Hepatic stellate cell (primary cell): ENCODE measurements around the gene FHIT.

Experiments used
- DNase-seq: peaks from one replicate; pipeline ENCODE4 v3.0.0; 2011; ENCODE audit warnings: low spot score

FHIT gene

DNA sequence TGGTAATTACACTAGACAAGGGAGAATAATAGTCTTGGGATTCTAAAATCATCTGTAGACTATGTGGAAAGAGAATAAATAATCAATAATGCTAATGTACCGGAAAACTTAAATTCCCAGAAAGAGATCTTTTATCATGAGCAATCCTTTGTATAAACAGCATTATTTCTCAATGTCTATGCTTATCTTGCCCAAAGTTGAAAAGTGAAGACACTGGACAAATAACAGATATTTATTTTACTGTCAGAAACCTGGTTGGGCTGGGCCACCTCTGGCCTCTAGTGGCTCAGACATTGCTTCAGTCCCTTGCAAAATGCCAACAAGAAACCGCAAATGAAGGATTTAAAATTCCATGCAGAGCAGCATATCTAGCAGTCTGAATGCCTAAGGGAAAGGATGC, 409.9 kb downstream of the FHIT start:
- DNase-seq: peak; percentile 6

DNA sequence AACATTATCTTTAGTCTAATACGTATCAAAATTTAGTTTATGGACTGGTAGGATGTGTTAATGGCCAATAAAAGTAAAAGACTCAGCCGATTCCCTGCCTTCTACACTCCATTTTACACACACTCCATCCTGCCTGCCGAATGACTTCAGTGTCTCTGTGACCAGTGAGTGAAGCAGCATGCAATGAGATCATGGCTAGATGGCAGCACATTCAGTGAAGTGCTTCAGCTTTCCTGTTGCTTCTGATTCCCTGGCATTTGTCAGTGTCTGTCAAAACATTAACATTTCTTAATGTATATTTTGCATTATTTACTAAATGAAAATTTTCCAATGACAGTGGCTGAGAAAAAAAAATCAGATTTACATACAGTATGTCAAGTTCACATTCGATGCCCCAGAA, 412.0 kb downstream of the FHIT start:
- DNase-seq: peak; percentile 1

DNA sequence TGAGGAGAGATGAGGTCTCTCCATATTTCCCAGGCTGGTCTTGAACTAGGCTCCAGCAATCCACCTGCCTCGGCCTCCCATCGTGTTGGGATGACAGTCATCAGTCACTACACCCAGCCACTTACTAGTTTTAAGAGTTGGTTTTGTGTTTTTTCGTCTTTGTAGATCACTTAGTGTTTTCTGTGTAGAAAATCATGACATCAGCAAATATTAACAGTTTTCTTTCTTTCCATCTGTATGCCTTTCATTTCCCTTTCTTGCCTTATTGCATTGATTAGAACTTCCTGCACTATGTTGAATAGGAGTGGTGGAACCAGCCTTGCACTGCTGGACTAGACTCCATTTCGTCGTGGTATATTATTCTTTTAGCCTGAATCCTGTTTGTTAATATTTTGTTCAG, 415.5 kb downstream of the FHIT start:
- no peak for DNase-seq

DNA sequence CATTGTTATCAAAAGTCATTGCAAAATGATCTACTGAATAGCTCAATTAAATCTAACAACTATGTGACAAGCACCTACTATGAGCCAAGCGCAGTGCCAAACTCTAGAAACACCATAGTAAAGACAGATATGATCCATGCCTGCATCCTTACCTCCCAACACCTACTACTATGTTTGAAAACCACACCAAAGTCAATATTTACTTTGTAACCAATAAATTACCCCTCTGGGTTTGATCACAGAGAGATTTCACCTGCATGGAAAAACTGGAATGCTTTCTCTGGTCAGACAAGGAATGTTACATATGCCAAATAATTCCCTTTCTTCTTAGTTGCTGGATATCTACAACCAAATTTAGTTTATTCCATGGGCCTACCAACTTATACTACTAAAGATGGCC, 422.2 kb downstream of the FHIT start:
- no peak for DNase-seq

DNA sequence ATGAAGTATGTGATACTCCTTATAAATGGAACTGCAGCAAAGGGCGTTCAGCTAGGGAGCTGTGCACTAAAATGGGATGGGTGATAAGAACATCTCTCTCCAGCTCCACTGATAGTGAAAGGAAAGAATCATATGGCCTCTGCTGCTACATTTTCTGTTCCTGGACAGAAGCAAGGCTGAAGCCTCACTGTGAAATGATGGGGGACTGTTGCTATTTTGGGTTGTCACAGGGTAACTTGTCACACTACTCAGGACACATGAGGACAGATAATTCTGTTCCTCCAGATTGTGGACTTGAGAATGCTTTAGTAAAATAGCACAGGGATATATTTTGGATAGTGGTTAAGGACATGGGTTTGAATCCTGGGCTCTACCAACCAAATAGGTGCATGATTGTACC, 423.6 kb downstream of the FHIT start:
- DNase-seq: no peak

DNA sequence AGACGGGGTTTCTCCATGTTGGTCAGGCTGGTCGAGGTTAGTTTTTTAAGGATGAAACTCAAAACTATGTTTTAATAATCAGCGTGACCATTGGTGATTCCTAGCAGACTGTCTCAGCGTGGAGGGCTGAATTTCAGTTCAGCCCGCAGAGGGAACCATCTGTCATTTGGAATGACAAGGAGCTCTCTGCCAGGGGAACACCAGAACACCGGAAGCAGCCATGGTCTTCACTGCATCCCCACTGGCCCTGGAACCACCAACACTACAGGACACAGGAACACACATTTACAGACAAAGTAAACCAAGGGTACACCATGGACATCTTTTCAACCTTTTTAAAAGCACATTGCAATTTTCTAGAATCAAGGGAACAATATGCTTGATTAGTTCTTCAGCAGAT, 424.7 kb downstream of the FHIT start:
- no peak for DNase-seq

DNA sequence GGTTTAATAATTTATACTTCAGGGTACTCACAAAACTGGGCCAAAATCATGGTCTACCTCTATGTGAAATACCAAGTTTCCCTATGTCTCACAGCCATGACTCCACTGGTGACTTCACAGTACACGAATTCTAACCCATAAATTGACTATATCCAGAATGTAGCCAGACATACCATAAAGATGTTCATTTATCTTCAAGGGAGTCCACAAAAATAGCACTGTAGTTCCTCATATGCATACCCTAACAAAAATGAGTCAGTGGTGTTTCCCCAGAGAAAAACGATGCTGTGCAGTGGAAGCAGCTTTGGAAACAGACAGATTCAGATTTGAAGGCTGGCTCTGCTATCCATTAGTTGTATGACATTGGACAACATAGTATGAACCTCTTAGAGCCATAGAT, 438.8 kb downstream of the FHIT start:
- DNase-seq: no peak

DNA sequence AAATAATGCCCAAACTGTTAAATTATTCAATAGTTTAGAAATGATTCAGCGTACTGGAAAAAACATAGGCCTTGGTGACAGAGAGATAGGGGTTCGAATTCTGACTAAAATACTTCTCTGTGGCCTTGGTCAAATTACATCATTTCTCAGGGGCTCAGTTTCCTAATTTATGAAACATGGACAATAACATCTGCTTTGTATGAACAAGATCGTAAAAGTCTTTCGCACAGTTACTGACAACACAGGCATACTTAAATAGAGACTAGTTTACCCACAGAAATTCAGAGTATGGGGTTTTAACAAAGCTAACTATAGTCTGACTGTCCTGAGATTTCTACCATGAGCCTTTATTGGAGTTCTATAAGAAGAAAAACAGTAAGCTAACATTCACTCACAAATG, 440.4 kb downstream of the FHIT start:
- no peak for DNase-seq

DNA sequence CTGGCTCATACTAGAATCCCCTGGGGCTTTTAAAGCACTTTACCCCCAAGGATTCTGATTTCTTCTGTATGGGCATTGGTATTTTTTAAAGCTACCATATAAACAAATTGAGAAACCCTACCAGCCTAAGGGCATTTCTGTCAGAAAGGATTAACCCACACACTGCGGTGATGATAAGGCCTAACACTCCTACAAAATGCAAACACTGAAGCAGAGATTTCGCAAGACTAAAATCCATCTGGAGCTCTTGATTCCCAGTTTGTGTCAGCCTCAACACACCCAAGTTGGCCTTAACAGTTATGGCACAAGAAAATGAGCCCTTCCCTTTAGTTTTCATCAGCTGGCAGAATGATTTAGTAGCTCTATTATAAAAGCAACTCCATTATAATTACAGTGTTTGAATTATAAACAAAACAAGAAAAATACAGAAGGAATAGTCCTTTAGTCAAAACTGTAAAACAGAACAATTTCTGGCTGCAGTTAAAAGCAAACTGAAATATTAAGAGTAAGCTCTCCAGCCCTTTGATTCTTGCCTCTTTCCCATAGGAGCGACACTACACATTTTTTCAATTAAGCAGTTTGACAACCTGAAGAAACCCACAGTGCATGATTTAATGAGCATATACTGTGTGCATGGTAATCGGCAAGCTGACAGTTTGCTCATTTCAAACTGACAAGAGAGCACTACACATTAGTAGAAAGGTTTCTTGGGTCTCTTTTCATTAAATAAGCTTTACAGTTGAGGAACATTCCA, 441.2 kb downstream of the FHIT start:
- DNase-seq: no peak

DNA sequence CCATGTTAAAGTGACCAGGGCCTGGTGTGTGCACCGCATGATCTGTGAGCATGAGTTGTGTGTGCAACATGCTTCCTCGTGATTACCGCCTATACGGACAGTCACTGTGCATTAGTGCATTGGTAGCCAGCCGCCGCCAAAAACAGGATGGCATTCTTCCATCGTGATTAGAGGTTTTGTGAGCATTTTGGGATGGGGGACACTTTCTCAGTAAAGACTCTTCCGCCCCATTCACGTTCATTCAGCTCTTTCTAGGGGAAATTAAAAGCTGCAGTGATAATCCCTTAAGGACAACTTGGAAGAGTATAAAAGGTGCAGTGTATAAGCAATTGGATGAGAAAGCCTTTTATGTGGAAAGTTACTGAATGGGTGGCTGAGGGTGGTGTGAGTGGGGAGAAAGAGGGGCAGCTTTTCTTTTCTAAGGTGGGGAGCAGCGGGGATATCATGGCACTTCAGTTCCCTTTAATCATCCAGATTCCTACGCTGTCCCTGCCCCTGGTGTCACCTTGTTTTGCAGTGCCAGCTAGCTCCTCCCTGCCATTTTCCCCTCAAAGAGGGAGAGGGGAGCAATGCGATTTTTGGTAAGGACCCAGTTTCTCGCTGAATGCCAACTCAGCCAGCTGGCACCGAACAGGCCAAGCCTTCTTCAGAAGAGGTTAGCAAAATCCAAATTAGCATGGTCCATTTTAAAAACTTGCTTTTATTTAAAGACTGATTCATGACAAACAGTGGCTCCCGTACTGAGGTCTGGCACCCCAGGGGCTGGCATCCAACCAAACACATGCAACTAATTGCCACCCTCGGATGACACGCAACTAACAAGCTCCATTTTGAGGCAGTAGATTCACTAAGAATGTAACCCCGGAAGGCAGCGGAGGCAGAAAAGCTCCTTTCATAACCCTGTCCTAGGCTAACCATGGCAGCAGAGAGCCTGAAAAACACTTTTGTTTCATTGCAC, 447.8 kb downstream of the FHIT start:
- no peak for DNase-seq

DNA sequence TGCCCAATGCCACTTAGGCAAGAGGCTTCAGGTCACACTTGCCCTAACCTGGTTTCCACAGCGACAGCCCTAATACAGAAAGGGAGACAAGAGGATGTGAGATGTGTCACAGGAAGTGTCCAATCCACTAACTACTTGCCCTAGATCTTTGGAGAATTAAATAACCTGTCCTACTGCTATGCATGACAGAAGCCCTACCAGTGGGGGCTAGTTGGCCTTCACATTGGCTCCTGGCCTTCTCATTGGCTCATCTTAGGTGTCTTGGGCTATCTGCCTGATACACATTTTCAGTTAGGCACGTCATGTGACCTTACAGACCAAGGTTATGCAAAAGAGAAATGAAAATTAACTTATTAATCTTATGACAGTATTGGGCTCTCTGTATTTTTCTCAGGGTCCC, 449.9 kb downstream of the FHIT start:
- no peak for DNase-seq

DNA sequence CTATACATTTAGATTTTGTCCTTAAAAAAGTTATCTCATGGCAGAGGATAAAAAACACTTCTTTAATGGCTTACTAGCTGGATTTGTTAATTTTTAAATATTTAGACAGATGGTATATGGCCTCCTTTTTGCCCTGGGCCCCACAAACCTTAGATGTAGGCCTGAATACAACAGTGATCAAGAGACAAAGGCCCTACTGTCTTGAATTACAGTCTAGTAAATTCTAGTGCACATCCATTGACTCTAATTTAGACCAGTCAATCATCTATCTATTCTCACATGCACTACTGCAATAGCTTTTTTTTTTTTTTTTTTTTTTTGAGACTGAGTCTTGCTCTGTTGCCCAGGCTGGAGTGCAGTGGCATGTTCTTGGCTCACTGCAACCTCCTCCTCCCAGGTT, 452.8 kb downstream of the FHIT start:
- DNase-seq: no peak

DNA sequence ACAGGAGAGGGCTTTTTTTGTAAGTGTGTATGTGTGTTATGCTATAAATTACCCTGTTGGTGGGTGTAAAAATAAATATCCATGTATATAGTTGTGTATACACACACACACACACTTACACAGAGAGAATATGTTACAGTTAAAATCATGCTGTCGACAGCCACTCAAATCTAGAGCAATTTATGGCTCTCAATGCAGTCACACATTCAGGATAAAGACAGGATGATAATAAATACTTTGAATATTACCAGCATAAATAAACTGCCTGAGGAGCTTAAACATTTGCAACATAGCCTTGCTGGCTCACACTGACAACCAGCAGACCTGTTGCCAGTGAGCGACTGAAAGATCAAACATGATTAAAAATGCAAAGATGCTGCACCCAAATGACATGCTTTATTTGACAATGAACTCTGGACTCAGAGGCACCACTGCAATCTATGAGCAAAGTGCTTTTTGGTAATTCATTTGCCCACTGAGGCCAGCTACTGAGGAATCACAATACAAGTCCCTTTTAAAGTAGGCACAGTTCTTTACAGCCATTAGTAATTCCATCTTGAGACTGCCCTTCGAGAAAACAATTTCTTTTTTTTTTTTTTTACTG, 458.9 kb downstream of the FHIT start:
- no peak for DNase-seq

DNA sequence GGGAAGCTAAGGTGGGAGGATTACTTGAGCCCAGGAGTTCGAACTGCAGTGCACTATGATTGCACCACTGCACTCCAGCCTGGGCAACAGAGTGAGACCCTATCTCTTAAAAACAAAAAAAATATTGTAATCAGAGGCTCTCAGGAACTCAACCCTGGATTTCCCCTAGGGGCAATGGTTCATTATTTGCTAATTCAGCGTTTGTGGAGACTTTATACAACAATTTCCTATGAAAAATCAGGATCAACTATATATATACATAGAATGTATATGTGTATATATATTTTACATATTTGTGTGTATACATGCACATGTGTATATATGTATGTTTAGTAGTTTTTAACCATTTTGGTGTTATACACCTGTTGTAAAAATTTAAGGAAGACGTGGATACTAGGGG, 463.1 kb downstream of the FHIT start:
- DNase-seq: no peak

DNA sequence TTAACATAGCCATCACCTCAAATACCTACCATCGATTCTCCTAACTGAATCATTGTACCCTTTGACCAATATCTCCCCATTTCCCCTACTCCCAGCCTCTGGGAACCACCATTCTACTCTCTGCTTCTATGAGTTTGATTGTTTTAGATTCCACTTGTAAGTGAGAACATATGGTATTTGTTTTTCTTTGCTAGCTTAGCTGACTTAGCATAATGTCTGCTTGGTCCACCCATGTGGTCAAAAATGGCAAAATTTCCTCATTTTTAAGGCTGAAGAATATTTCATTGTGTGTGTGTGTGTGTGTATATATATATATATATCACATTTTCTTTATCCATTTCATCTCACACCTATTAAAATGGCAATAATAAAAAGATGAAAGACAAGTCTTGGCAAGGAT, 469.3 kb downstream of the FHIT start:
- no peak for DNase-seq

DNA sequence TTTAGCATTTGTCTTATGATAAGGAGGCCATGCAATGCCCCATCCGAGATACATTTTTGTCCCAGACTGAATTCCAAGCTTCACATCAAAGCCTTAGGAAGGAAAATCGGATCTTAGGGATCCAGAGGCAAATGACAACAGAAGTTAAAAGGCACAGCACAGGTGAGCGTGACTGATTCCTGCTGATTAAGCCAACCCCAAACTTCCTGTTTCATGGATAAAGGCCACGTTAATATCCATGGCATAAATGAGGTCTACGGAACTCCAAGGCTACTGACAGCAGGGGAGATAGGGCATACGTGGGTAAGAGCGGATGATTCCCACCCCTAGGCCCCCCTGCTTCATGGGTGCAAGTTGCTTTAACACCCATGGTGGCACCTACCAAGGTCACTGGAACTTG, 471.6 kb downstream of the FHIT start:
- no peak for DNase-seq

DNA sequence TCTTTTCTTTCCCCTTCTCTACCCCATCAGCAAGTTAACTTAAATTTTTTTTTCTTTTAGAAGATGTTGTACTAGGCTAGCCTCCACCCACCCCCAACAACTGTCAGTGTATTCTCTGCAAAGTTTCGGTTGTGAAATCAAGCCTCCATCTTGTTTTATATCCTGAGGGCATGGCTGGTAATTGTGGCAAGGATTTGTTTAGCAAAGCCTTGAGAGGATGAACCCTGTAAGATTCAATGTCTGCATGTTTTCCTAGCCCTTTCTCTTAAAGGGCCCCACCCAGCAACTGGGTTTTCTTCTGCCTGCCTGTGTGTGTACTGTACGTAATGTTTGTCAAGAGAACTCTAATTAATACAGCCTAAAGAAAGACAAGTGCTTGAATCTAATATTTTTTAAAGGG, 475.3 kb downstream of the FHIT start:
- DNase-seq: no peak

DNA sequence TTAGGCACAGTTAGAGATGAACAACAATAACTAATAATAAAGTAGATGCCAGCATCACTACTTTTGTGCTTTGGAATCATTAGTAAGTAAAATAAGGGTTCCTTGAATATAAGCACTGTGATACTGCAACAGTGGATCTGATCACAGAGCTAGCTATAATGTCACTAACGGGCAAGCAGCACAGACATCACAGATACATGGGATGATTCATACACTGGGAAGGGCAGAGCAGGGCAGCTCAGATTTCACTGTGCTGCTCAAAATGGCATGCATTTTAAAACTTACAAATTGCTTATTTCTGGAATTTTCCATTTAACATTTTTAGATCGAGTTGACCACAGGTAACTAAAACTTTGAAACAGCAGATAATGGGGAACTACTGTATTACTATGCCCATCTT, 476.6 kb downstream of the FHIT start:
- DNase-seq: no peak

DNA sequence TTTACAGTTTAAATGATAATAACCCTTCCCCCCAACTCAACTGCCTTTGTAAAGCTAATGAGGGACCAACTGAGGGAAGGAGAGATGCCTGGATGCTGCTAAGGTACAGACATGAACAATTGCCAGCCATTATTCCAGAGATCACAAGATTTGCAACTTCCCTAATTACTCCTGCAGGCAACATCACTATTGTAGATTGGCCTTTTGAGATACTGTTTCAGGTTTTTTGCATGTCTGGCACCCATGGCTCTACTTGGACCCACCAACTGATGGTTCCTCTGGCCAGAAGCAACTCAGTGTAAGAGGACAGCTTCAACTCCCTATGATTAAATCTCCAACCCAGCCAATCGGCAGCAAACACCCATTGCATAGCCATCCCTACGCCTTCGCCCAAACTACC, 478.7 kb downstream of the FHIT start:
- DNase-seq: no peak

DNA sequence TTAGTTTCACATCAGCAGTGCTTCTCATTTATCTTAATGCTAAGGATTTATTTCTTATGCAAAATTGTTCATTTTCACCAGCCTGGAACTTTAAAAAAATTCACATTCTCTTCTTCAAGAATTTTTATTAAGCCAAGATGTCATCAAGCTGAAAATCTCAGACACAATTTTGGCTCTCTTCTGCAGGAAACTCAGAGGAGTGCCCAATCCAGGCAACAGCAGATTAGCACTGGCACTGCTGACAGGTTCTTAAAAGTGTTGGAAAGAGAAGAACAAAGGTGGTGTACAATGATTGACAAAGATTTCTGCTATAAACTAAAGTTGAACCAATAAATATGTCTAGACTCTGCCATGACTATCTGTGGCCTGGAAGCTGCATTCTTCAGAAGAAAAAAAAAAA, 479.5 kb downstream of the FHIT start:
- DNase-seq: no peak

DNA sequence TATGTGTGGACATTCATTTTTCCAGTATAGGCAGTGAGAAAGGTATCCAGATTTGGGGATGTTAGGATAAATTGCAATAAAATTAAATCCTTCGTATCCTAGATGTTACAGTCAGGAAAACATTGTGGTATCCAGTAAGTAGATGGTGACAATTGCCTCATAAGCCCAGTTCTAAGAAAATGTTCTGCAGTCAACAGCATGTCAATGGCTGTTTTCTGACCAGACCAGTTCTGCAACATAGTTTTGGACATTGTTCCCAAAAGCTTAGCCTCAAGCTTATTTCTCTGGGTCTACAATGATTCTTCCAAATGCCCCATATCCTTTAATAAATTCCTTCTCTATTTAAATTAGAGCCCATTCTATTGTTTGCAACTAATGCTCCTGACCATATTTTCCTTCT, 480.7 kb downstream of the FHIT start:
- no peak for DNase-seq

DNA sequence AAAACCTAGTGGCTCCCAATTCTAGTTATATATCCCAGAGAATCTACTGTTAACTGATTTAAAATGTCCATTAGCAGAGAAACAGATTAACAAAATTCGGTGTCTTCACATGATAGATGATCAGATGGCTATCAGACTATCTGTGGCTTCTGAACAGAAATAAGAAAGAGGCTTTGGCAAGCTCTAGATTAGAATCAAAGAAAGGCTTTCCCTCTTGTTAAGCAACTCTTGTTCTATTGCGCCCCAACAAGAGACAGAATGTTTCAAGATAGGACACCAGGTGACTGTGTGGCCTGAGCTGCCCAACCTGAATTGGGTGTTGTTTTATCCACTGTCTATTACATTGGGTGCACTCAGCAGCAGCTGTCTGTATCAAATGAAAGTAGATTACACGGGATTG, 483.7 kb downstream of the FHIT start:
- no peak for DNase-seq

DNA sequence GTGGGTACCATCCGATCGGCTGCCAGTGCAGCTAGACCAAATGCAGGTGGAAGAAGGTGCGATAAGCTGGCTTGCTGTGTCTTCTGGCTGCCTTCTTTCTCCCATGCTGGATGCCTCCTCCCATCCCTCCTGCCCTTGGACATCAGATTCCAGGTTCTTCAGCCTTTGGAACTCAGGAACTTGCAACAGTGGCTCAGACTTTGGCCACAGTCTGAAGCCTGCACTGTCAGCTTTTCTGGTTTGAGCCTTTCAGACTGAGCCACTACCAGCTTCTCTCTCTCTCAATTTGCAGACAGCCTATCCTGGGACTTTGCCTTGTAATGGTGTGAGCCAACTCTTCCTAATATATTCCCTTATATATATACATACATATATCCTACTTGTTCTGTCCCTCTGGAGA, 485.5 kb downstream of the FHIT start:
- DNase-seq: no peak
